K562 (cell line): ENCODE data around the gene TMEM132D. TPM values are rescaled to one million over a fixed set of nuclear protein-coding genes. Genes with fewer than 3 reads are reported as not detected.

Source experiments
- ATAC-seq: fragments of 200-7000 bp; cut with Tn5 transposase; 3 replicates; pipeline ENCODE4 v1.9.1; 2020; ENCODE audit warnings: moderate library complexity
- BruUV-seq: library from RNA; stranded (reverse); fragments of 400-500 nt; replicated peaks from 2 replicates; lab custom pipeline; 2021; lab: Mats Ljungman, UMichigan
- CTCF ChIA-PET: fragments of 300-600 bp; formaldehyde crosslinking; extraction: SDS; loops from one replicate; lab custom pipeline; 2021; ENCODE audit warnings: low intra/inter-chr PET ratio; lab: Yijun Ruan, JAX
- POLR2A ChIA-PET: fragments of 300-600, 350-650 bp; sonication (Branson Sonifier 250); formaldehyde crosslinking; extraction: SDS; loops from one replicate; lab custom pipeline; 2021; ENCODE audit warnings: antibody characterized with exemption, inconsistent platforms; lab: Yijun Ruan, JAX
- DNase-seq, 4 experiments: peaks; one replicate each; pipeline versions ENCODE4 v3.0.0 to v3.0.0-alpha.2; 2011 to 2018; ENCODE audit warnings: low spot score in 3 of 4, mixed read lengths in 3 of 4; ENCODE audit errors: extremely low read depth in 1 of 4
- FAIRE-seq: peaks from 2 replicates; lab custom pipeline; 2011; peaks lifted over from hg19 to GRCh38; lab: Jason Lieb, UNC
- H2AFZ ChIP-seq: 2 replicates; pipeline ENCODE4 v1.6.0; 2011; ENCODE audit warnings: low read depth, low read length, control low read depth, inconsistent platforms
- H3K27ac ChIP-seq: fragments of 200-600 bp; 3 replicates; pipeline ENCODE4 v1.8.0; 2011; ENCODE audit warnings: low read depth, mild to moderate bottlenecking, control low read depth, inconsistent platforms, low read length, moderate library complexity, mixed read lengths; ENCODE audit errors: extremely low read depth
- H3K27me3 ChIP-seq, 2 experiments: fragments of 300-600 bp in 1 of 2; 2 replicates in 1 of 2; 3 replicates in 1 of 2; pipeline versions ENCODE4 v1.6.0 to v1.8.0; 2011; ENCODE audit warnings: inconsistent platforms in 2 of 2, low read length in 2 of 2, mild to moderate bottlenecking in 1 of 2, mixed read lengths in 1 of 2, moderate library complexity in 1 of 2; ENCODE audit not compliant: control insufficient read depth in 2 of 2, insufficient read depth in 2 of 2
- H3K36me3 ChIP-seq: fragments of 300-600 bp; 3 replicates; pipeline ENCODE4 v1.8.0; 2011; ENCODE audit warnings: mild to moderate bottlenecking, low read length, inconsistent platforms; ENCODE audit not compliant: control insufficient read depth, insufficient read depth
- H3K4me1 ChIP-seq, 2 experiments: fragments of 200-600 bp in 1 of 2; replicated peaks in 1 of 2; 2 replicates in 1 of 2; 3 replicates in 1 of 2; pipeline versions ENCODE4 v1.5.1 to v1.8.0; 2011; ENCODE audit warnings: inconsistent platforms in 2 of 2, low read length in 2 of 2, mild to moderate bottlenecking in 1 of 2, mixed read lengths in 1 of 2, moderate library complexity in 1 of 2; ENCODE audit not compliant: control insufficient read depth in 2 of 2, insufficient read depth in 2 of 2
- H3K4me2 ChIP-seq: 2 replicates; pipeline ENCODE4 v1.6.1; 2011; ENCODE audit warnings: low read length, control low read depth, inconsistent platforms, mixed read lengths; ENCODE audit not compliant: insufficient read depth
- H3K4me3 ChIP-seq: fragments of 200-600 bp; sonication (generic), shearing (Covaris generic); 2 replicates; pipeline ENCODE4 v1.5.1; 2016; ENCODE audit warnings: control low read depth, inconsistent platforms
- H3K79me2 ChIP-seq: fragments of 200-600 bp; 3 replicates; pipeline ENCODE4 v1.8.0; 2011; ENCODE audit warnings: low read length, inconsistent platforms; ENCODE audit not compliant: control insufficient read depth, insufficient read depth
- H3K9ac ChIP-seq, 2 experiments: 2 replicates each; pipeline versions ENCODE4 v1.6.0 to v1.6.1; 2011; ENCODE audit warnings: low read depth in 2 of 2, low read length in 2 of 2, control low read depth in 1 of 2, inconsistent platforms in 1 of 2, mild to moderate bottlenecking in 1 of 2, mixed read lengths in 1 of 2; ENCODE audit not compliant: insufficient read depth in 1 of 2
- H3K9me1 ChIP-seq: one replicate; pipeline ENCODE4 v1.6.0; 2011; ENCODE audit warnings: inconsistent platforms, mild to moderate bottlenecking, low read length, moderate library complexity; ENCODE audit not compliant: control insufficient read depth, insufficient read depth
- H3K9me3 ChIP-seq: replicated peaks from 2 replicates; pipeline ENCODE4 v1.5.1; 2011; ENCODE audit warnings: low read depth, low read length, inconsistent platforms; ENCODE audit not compliant: control insufficient read depth, insufficient read depth
- H4K20me1 ChIP-seq: replicated peaks from 2 replicates; pipeline ENCODE4 v1.6.1; 2011; ENCODE audit warnings: low read length, inconsistent platforms, mixed read lengths; ENCODE audit not compliant: control insufficient read depth, insufficient read depth
- GTF3C2 ChIP-seq: IDR thresholded peaks from 3 replicates; pipeline ENCODE4 v1.6.1; 2011; ENCODE audit warnings: borderline replicate concordance, mild to moderate bottlenecking, moderate library complexity; ENCODE audit not compliant: insufficient read length; ENCODE audit errors: extremely low read depth
- KDM5B ChIP-seq: fragments of 200-600 bp; sonication (generic); IDR thresholded peaks from 2 replicates; pipeline ENCODE4 v1.6.1; 2012; ENCODE audit warnings: low read depth, mild to moderate bottlenecking, moderate library complexity, low read length, control low read depth, inconsistent platforms; ENCODE audit not compliant: insufficient replicate concordance
- SMAD4 ChIP-seq: fragments of 250-450 bp; sonication (Bioruptor Pico); conservative IDR thresholded peaks from 2 replicates; pipeline ENCODE4 v1.8.0; 2021; ENCODE audit warnings: inconsistent platforms, mild to moderate bottlenecking, moderate library complexity
- STAT5B ChIP-seq: fragments of 250-450 bp; sonication (Bioruptor Pico); IDR thresholded peaks from 2 replicates; pipeline ENCODE4 v1.8.0; 2021; ENCODE audit warnings: mild to moderate bottlenecking, inconsistent platforms
- YY1 ChIP-seq, 3 experiments: IDR thresholded peaks; 2 replicates each; pipeline ENCODE4 v1.6.1; 2011; ENCODE audit warnings: low read length in 2 of 3, mild to moderate bottlenecking in 2 of 3, moderate library complexity in 2 of 3, borderline replicate concordance in 1 of 3, control low read depth in 1 of 3, low read depth in 1 of 3; ENCODE audit not compliant: insufficient read depth in 3 of 3, insufficient replicate concordance in 2 of 3, control insufficient read depth in 1 of 3, insufficient read length in 1 of 3; ENCODE audit errors: extremely low read depth in 1 of 3
- ZNF12 ChIP-seq: sonication (generic); formaldehyde crosslinking; IDR thresholded peaks from 2 replicates; pipeline ENCODE4 v1.4.0; 2020; ENCODE audit warnings: mild to moderate bottlenecking, missing genetic modification reagents
- ZNF407 ChIP-seq: fragments of 450-650 bp; IDR thresholded peaks from 2 replicates; pipeline ENCODE4 v1.6.1; 2016; ENCODE audit warnings: low read depth
- WGBS: fragments of 100-300 bp; shearing (Covaris generic); methylation state at CpG from one replicate; pipeline ENCODE4 v1.1.6; 2016; ENCODE audit warnings: low coverage, mixed read lengths; ENCODE audit not compliant: insufficient coverage; ENCODE audit errors: missing lambda C conversion rate; 5-methylcytosine and 5-hydroxymethylcytosine counted together
- in situ Hi-C: fragments of 300-500 bp; cut with MboI; formaldehyde crosslinking; loops from 4 replicates; pipeline ENCODE4 v1.15.0; 2018; ENCODE audit warnings: inconsistent platforms, mixed read lengths
- intact Hi-C: fragments of 100-400 bp; cut with micrococcal nuclease; formaldehyde crosslinking; loops from 2 replicates; pipeline ENCODE4 v1.14.2; 2022
- polyA plus RNA-seq, 8 experiments: library from polyadenylated mRNA; depleted of rRNA in 4 of 8; stranded (reverse) in 5 of 8; unstranded in 3 of 8; fragments of >200 nt; fragmentation: Nextera tagmentation in 2 of 8; fragmentation: Illumina TruSeq in 1 of 8; extraction: Ambion mirVana in 2 of 8; extraction: Trizol in 1 of 8; gene quantifications; 2 replicates each; pipeline versions ENCODE4 v1.2.1 to v1.2.3, GENCODE V29; 2011 to 2014; ENCODE audit warnings: inconsistent platforms in 1 of 8, missing spikeins in 1 of 8
- total RNA-seq, 7 experiments: library from RNA; depleted of rRNA in 6 of 7; stranded (reverse); fragments of >200 nt in 6 of 7; fragmentation: Illumina TruSeq in 2 of 7; extraction: Trizol in 2 of 7; gene quantifications; 2 replicates each; pipeline versions ENCODE4 v1.2.1 to v1.2.3, GENCODE V29; 2011 to 2021; ENCODE audit warnings: low replicate concordance in 1 of 7

Gene TMEM132D
- total and polyA plus RNA-seq, 9 of the 15 experiments (the other 6 are each of a cell fraction or from before 2014, with no cell fraction given): not detected

DNA sequence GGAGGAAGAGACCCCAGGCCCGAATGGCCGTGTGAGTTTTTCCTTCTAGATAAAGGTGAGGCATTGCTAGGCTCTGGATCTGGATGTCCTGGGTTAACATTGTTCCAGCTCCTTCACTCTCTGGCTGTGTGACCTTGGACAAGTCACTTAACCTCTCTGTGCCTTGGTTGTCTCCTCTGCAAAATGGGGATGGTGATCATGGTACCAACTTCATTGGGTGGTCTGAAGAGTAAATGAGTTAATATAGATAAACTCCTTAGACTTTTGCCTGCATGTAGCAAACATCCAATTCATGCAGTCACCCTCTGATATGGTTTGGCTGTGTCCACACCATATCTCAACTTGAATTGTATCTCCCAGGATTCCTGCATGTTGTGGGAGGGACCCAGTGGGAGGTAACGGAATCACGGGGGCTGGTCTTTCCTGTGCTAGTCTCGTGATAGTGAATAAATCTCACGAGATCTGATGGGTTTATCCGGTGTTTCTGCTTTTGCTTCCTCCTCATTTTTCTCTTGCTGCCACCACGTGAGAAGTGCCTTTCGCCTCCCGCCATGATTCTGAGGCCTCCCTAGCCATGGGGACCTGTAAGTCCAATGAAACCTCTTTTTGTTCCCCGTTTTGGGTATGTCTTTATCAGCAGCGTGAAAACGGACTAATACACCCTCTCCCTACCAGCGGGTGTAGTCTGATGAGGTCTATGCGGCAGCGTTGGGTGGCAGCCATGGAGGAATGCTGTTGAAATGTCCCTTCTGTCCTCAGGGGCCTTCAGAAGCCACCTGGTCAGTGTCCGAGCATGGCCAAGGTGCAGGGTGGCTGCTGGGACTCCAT, 794.4 kb downstream of the TMEM132D start (continued):
- TF ChIP-seq SMAD4 (CRISPR knock-in tag) (0 out of 2 replicates have a peak, but pooled peaks have one; percentile 22), KDM5B (peak; percentile 51)

DNA sequence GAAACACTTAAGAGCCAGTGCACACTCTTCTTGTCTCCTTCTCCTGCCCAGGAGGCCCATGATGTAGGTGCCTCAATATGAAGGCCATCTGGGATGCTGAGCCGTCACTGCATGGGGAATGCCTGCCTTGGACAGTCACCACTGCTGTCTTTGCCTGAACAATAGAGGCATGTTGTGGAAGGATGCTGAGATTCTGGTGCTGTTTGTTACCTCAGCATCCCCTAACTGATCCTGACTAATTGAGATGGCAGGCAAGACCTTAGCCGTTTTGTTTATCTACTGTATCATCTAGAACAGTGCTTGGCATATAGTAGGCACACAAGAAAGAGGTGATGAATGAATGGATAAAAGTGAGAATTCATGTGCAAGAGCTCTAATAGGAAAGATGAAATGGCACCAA, 797.1 kb downstream of the TMEM132D start:
- no peaks in the 10 kb centered on the region for H4K20me1 ChIP-seq
- in situ Hi-C loops: no loop called here
- no peak for FAIRE-seq
- whole genome bisulfite sequencing: 0% methylated on average over 2 of the region's 2 CpGs
- ChIA-PET POLR2A (no interaction called here), CTCF (no interaction called here)
- H3K36me3 ChIP-seq: peaks cover 10% of the 10 kb centered on the region; the same call in 2 of the 3 replicates
- no peak for DNase-seq
- no peaks in the 10 kb centered on the region for H3K9me1 ChIP-seq
- H2AFZ ChIP-seq: no peak overlapping the region
- H3K4me2 ChIP-seq: no peak overlapping the region
- no peaks in the 10 kb centered on the region for H3K9me3 ChIP-seq
- BruUV-seq: no TSS peak
- ATAC-seq: no peak
- H3K27me3 ChIP-seq: peaks cover 2 to 6% of the 10 kb centered on the region in 2 experiments; a peak in 3 of 5 replicates
- peaks cover 18% of the 10 kb centered on the region for H3K79me2 ChIP-seq
- H3K4me1 ChIP-seq: peaks cover 0 to 7% of the 10 kb centered on the region in 2 experiments; a peak in 2 of 5 replicates
- H3K4me3 ChIP-seq: no peak overlapping the region
- H3K27ac ChIP-seq: no peak overlapping the region
- no peak overlapping the region for H3K9ac ChIP-seq
- intact Hi-C loops: no loop called here
- TF ChIP-seq YY1 (IDR thresholded peaks at IDR 0.05; ENCODE audit: borderline replicate concordance in 1 of 3, control insufficient read depth in 1 of 3, extremely low read depth in 1 of 3, insufficient read depth in 3 of 3, insufficient read length in 1 of 3, insufficient replicate concordance in 2 of 3, low read depth in 1 of 3, low read length in 2 of 3) (no peak), ZNF12 (CRISPR knock-in tag) (peak; percentile 97), GTF3C2 (no peak), ZNF407 (no peak), STAT5B (CRISPR knock-in tag) (no peak)
